Measurements from ENCODE around the gene SPATA18.
"Not testable (repeated sequence)": the region's sequence is repeated elsewhere in the genome, so short reads cannot be mapped to it uniquely, and the experiment has no call there.

SPATA18 gene

GRCh38 chr4:52110171-52110570 lies 59.1 kb downstream of the SPATA18 start:
- DNase-seq = no peak

- DNase-seq = no peak
These were observed 60.9 kb downstream of the SPATA18 start for GRCh38 chr4:52111995-52112394.

- DNase-seq = no peak
These were observed 61.3 kb downstream of the SPATA18 start for GRCh38 chr4:52112411-52112810.

GRCh38 chr4:52116641-52117040 lies 65.5 kb downstream of the SPATA18 start:
- DNase-seq = no peak

- DNase-seq = no peak
These were observed 75.1 kb downstream of the SPATA18 start for GRCh38 chr4:52126226-52126625.

GRCh38 chr4:52126966-52127365 lies 75.9 kb downstream of the SPATA18 start:
- no peak for DNase-seq

GRCh38 chr4:52135171-52135570 lies 84.1 kb downstream of the SPATA18 start:
- no peak for DNase-seq

GRCh38 chr4:52137152-52137551 lies 86.0 kb downstream of the SPATA18 start:
- not testable (repeated sequence) for DNase-seq

GRCh38 chr4:52142816-52143215 lies 91.7 kb downstream of the SPATA18 start:
- DNase-seq = no peak

GRCh38 chr4:52143815-52144214 lies 92.7 kb downstream of the SPATA18 start:
- DNase-seq = no peak

GRCh38 chr4:52144372-52144771 lies 93.3 kb downstream of the SPATA18 start:
- no peak for DNase-seq
